ENCODE measurements around the gene PHF21B. TPM values are rescaled to one million over a fixed set of nuclear protein-coding genes. Genes with fewer than 3 reads are reported as not detected.

PHF21B gene
- total and polyA plus RNA-seq, 2 donors (not counting 1 experiment from before 2014, with no cell fraction given), result 0.17 TPM; not detected in 1

DNA sequence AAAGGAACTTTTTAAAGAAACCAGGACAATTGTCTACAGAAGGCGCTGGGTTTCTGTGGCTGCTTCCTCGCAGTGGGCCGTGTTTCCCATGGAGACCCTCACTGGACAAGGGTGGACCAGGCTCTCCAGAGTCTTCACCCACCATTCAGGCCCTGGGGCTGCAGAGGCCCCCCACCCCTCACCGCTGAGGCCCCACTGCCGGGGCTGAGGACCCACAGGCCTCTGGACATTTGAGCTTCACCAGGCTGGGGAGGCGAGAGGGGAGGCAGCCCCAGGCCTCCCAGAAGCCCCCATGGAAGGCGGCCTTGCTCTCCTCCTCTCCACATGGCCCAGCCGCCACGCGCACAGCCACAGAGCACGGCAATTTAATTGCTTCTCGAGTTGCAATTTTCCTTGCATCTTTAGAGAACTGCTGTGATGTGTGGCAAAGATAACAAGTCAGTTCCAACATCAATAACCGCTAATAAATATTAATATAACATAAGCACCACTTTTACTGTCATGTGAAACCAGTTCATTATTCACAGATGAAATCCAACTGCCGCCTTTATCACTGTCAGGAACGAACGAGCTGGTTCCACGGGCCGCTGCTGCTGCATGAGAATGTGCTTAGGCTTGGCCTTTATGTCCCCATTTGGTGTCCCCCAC lies 81.0 kb downstream of the PHF21B start:
- Histone ChIP-seq H3K27me3 (ENCODE audit: control insufficient read depth, insufficient read depth, low read length) (no peaks in the 10 kb centered on the region), H3K9me3 (ENCODE audit: control insufficient read depth, insufficient read depth, low read depth, low read length) (no peaks in the 10 kb centered on the region), H3K27ac (ENCODE audit: insufficient read depth, low read length) (no peak overlapping the region), H4K20me1 (ENCODE audit: control insufficient read depth, extremely low read depth, insufficient read depth, low read length) (no peaks in the 10 kb centered on the region), H3K4me1 (ENCODE audit: control insufficient read depth, extremely low read depth, insufficient read depth, low read length) (no peaks in the 10 kb centered on the region), H3K4me2 (ENCODE audit: extremely low read depth, insufficient read depth, low read length) (no peak overlapping the region), H3K36me3 (ENCODE audit: control insufficient read depth, insufficient read depth, low read length) (no peaks in the 10 kb centered on the region), H3K79me2 (ENCODE audit: control insufficient read depth, insufficient read depth, low read length) (no peaks in the 10 kb centered on the region), H2AFZ (ENCODE audit: low read length) (no peak overlapping the region), H3K4me3 (replicated peaks in 1 of 4; ENCODE audit: control extremely low read depth in 1 of 4, insufficient read depth in 1 of 4, low read depth in 3 of 4, low read length in 4 of 4) (no peak overlapping the region), H3K9ac (ENCODE audit: insufficient read depth, low read length) (no peak overlapping the region)
- DNase-seq (ENCODE audit: low read depth in 2 of 2), result no peak
- TF ChIP-seq, protein P1, sequence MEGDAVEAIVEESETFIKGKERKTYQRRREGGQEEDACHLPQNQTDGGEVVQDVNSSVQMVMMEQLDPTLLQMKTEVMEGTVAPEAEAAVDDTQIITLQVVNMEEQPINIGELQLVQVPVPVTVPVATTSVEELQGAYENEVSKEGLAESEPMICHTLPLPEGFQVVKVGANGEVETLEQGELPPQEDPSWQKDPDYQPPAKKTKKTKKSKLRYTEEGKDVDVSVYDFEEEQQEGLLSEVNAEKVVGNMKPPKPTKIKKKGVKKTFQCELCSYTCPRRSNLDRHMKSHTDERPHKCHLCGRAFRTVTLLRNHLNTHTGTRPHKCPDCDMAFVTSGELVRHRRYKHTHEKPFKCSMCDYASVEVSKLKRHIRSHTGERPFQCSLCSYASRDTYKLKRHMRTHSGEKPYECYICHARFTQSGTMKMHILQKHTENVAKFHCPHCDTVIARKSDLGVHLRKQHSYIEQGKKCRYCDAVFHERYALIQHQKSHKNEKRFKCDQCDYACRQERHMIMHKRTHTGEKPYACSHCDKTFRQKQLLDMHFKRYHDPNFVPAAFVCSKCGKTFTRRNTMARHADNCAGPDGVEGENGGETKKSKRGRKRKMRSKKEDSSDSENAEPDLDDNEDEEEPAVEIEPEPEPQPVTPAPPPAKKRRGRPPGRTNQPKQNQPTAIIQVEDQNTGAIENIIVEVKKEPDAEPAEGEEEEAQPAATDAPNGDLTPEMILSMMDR (conservative IDR thresholded peaks at IDR 0.05 in 1 of 2, IDR thresholded peaks at IDR 0.05 in 1 of 2; ENCODE audit: low read depth in 1 of 2, low read length in 2 of 2), result no peak
- no peak for TF ChIP-seq EZH2 (IDR thresholded peaks at IDR 0.05; ENCODE audit: low read length, missing control alignments)

DNA sequence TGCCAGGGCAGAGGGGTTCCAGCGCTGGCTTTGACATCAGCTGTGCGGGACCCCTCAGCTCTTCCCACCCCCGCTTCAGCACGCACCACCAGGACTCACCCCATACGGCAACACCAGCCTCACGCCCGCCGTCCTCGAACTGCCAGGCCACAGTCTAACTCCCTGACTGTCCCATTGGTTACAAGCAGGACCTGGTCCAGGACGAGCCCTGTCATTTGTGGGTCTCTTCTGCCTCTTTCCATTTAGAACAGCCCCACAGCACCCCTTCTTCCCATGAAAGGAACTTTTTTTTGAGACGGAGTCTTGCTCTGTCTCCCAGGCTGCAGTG lies 81.7 kb downstream of the PHF21B start:
- no peaks in the 10 kb centered on the region for H3K79me2 ChIP-seq (ENCODE audit: control insufficient read depth, insufficient read depth, low read length)
- no peaks in the 10 kb centered on the region for H4K20me1 ChIP-seq (ENCODE audit: control insufficient read depth, extremely low read depth, insufficient read depth, low read length)
- no peak for DNase-seq (ENCODE audit: low read depth in 2 of 2)
- H3K9me3 ChIP-seq (ENCODE audit: control insufficient read depth, insufficient read depth, low read depth, low read length), result no peaks in the 10 kb centered on the region
- no peak overlapping the region for H2AFZ ChIP-seq (ENCODE audit: low read length)
- H3K4me2 ChIP-seq (ENCODE audit: extremely low read depth, insufficient read depth, low read length), result no peak overlapping the region
- H3K4me3 ChIP-seq (replicated peaks in 1 of 4; ENCODE audit: control extremely low read depth in 1 of 4, insufficient read depth in 1 of 4, low read depth in 3 of 4, low read length in 4 of 4), result no peak overlapping the region
- no peak overlapping the region for H3K9ac ChIP-seq (ENCODE audit: insufficient read depth, low read length)
- H3K27me3 ChIP-seq (ENCODE audit: control insufficient read depth, insufficient read depth, low read length), result no peaks in the 10 kb centered on the region
- no peak for TF ChIP-seq EZH2 (IDR thresholded peaks at IDR 0.05; ENCODE audit: low read length, missing control alignments)
- TF ChIP-seq, protein P1 (conservative IDR thresholded peaks at IDR 0.05 in 1 of 2, IDR thresholded peaks at IDR 0.05 in 1 of 2; ENCODE audit: low read depth in 1 of 2, low read length in 2 of 2), result no peak
- no peaks in the 10 kb centered on the region for H3K36me3 ChIP-seq (ENCODE audit: control insufficient read depth, insufficient read depth, low read length)
- H3K4me1 ChIP-seq (ENCODE audit: control insufficient read depth, extremely low read depth, insufficient read depth, low read length), result no peaks in the 10 kb centered on the region
- H3K27ac ChIP-seq (ENCODE audit: insufficient read depth, low read length), result no peak overlapping the region

GRCh38 chr22:44927463-44928135 lies 82.2 kb downstream of the PHF21B start:
- no peaks in the 10 kb centered on the region for H3K9me3 ChIP-seq (ENCODE audit: control insufficient read depth, insufficient read depth, low read depth, low read length)
- H3K27ac ChIP-seq (ENCODE audit: insufficient read depth, low read length), result no peak overlapping the region
- H2AFZ ChIP-seq (ENCODE audit: low read length), result no peak overlapping the region
- H3K9ac ChIP-seq (ENCODE audit: insufficient read depth, low read length), result no peak overlapping the region
- H3K79me2 ChIP-seq (ENCODE audit: control insufficient read depth, insufficient read depth, low read length), result no peaks in the 10 kb centered on the region
- no peak overlapping the region for H3K4me2 ChIP-seq (ENCODE audit: extremely low read depth, insufficient read depth, low read length)
- DNase-seq (ENCODE audit: low read depth in 2 of 2), result no peak
- H3K4me1 ChIP-seq (ENCODE audit: control insufficient read depth, extremely low read depth, insufficient read depth, low read length), result no peaks in the 10 kb centered on the region
- no peaks in the 10 kb centered on the region for H3K27me3 ChIP-seq (ENCODE audit: control insufficient read depth, insufficient read depth, low read length)
- no peaks in the 10 kb centered on the region for H3K36me3 ChIP-seq (ENCODE audit: control insufficient read depth, insufficient read depth, low read length)
- no peaks in the 10 kb centered on the region for H4K20me1 ChIP-seq (ENCODE audit: control insufficient read depth, extremely low read depth, insufficient read depth, low read length)
- no peak for TF ChIP-seq EZH2 (IDR thresholded peaks at IDR 0.05; ENCODE audit: low read length, missing control alignments)
- TF ChIP-seq, protein P1 (conservative IDR thresholded peaks at IDR 0.05 in 1 of 2, IDR thresholded peaks at IDR 0.05 in 1 of 2; ENCODE audit: low read depth in 1 of 2, low read length in 2 of 2), result no peak
- no peak overlapping the region for H3K4me3 ChIP-seq (replicated peaks in 1 of 4; ENCODE audit: control extremely low read depth in 1 of 4, insufficient read depth in 1 of 4, low read depth in 3 of 4, low read length in 4 of 4)
